ENCODE results near the gene UMAD1.
A peak's percentile ranks its signal among the peaks of the same experiment; 100 is the strongest.

Gene UMAD1

GRCh38 chr7:7830122-7830878, 189.7 kb downstream of the UMAD1 start:
- DNase-seq (ENCODE audit: low read depth, low spot score) = peak; percentile 17

GRCh38 chr7:7832518-7832917, 192.0 kb downstream of the UMAD1 start:
- DNase-seq (ENCODE audit: low read depth, low spot score) = no peak

- no peak for DNase-seq (ENCODE audit: low read depth, low spot score)
Measured at GRCh38 chr7:7834761-7835160, 194.2 kb downstream of the UMAD1 start.

GRCh38 chr7:7841027-7841426, 200.5 kb downstream of the UMAD1 start:
- DNase-seq (ENCODE audit: low read depth, low spot score) = no peak

- DNase-seq (ENCODE audit: low read depth, low spot score) = no peak
Measured at GRCh38 chr7:7843240-7843639, 202.7 kb downstream of the UMAD1 start.

- DNase-seq (ENCODE audit: low read depth, low spot score) = no peak
Measured at GRCh38 chr7:7843972-7844371, 203.4 kb downstream of the UMAD1 start.

GRCh38 chr7:7848246-7848645, 207.7 kb downstream of the UMAD1 start:
- no peak for DNase-seq (ENCODE audit: low read depth, low spot score)

- no peak for DNase-seq (ENCODE audit: low read depth, low spot score)
Measured at GRCh38 chr7:7848892-7849291, 208.3 kb downstream of the UMAD1 start.

GRCh38 chr7:7850150-7850549, 209.6 kb downstream of the UMAD1 start:
- DNase-seq (ENCODE audit: low read depth, low spot score) = no peak

GRCh38 chr7:7851381-7851780, 210.8 kb downstream of the UMAD1 start:
- no peak for DNase-seq (ENCODE audit: low read depth, low spot score)

- no peak for DNase-seq (ENCODE audit: low read depth, low spot score)
Measured at GRCh38 chr7:7851991-7852390, 211.4 kb downstream of the UMAD1 start.

GRCh38 chr7:7857143-7857583, 216.6 kb downstream of the UMAD1 start:
- DNase-seq (ENCODE audit: low read depth, low spot score) = no peak

GRCh38 chr7:7858559-7858958, 218.0 kb downstream of the UMAD1 start:
- DNase-seq (ENCODE audit: low read depth, low spot score) = no peak

- no peak for DNase-seq (ENCODE audit: low read depth, low spot score)
Measured at GRCh38 chr7:7859411-7859810, 218.9 kb downstream of the UMAD1 start.

- DNase-seq (ENCODE audit: low read depth, low spot score) = no peak
Measured at GRCh38 chr7:7861211-7861633, 220.7 kb downstream of the UMAD1 start.

- no peak for DNase-seq (ENCODE audit: low read depth, low spot score)
Measured at GRCh38 chr7:7862393-7862792, 221.8 kb downstream of the UMAD1 start.

- no peak for DNase-seq (ENCODE audit: low read depth, low spot score)
Measured at GRCh38 chr7:7867846-7868571, 227.5 kb downstream of the UMAD1 start.

- no peak for DNase-seq (ENCODE audit: low read depth, low spot score)
Measured at GRCh38 chr7:7868572-7868899, 228.0 kb downstream of the UMAD1 start.

- DNase-seq (ENCODE audit: low read depth, low spot score) = no peak
Measured at GRCh38 chr7:7869036-7869435, 228.5 kb downstream of the UMAD1 start.

- no peak for DNase-seq (ENCODE audit: low read depth, low spot score)
Measured at GRCh38 chr7:7869651-7870050, 229.1 kb downstream of the UMAD1 start.

- DNase-seq (ENCODE audit: low read depth, low spot score) = no peak
Measured at GRCh38 chr7:7870555-7870954, 230.0 kb downstream of the UMAD1 start.

GRCh38 chr7:7876419-7876818, 235.9 kb downstream of the UMAD1 start:
- DNase-seq (ENCODE audit: low read depth, low spot score) = no peak

- no peak for DNase-seq (ENCODE audit: low read depth, low spot score)
Measured at GRCh38 chr7:7881581-7881980, 241.0 kb downstream of the UMAD1 start.
